RWPE1 (cell line): ENCODE measurements around the gene CLCA4.
"Not testable (repeated sequence)": the region's sequence is repeated elsewhere in the genome, so short reads cannot be mapped to it uniquely, and the experiment has no call there.

Source experiments
- CTCF ChIA-PET: fragments of 350-600 bp; sonication (Branson Sonifier 250); formaldehyde crosslinking; extraction: SDS; loops from one replicate; lab custom pipeline; 2021; lab: Yijun Ruan, JAX
- POLR2A ChIA-PET: fragments of 400-600 bp; formaldehyde crosslinking; extraction: SDS; loops from one replicate; lab custom pipeline; 2020; ENCODE audit warnings: antibody characterized with exemption; ENCODE audit not compliant: low non-redundant PET; lab: Yijun Ruan, JAX
- DNase-seq: peaks from one replicate; pipeline ENCODE4 v3.0.0; 2012; ENCODE audit warnings: low spot score
- H3K27ac ChIP-seq: fragments of 450-650 bp; 2 replicates; pipeline ENCODE4 v1.5.1; 2017
- CTCF ChIP-seq: fragments of 450-650 bp; conservative IDR thresholded peaks from 2 replicates; pipeline ENCODE4 v1.5.1; 2017; ENCODE audit warnings: low read depth, mild to moderate bottlenecking

The CLCA4 gene

GRCh38 chr1:86583593-86583992, 36.7 kb downstream of the CLCA4 start:
- no peak for TF ChIP-seq CTCF
- H3K27ac ChIP-seq = no peak overlapping the region
- CTCF ChIA-PET = interaction anchor here (0.8 kb wide), 1 partner anchor 75 kb away, joined by 3 read pairs; no protein-coding TSS in a partner anchor
- DNase-seq = no peak
- POLR2A ChIA-PET = no interaction called here

GRCh38 chr1:86594284-86594770, 47.4 kb downstream of the CLCA4 start:
- POLR2A ChIA-PET = no interaction called here
- CTCF ChIA-PET = no interaction called here
- no peak for DNase-seq
- no peak for TF ChIP-seq CTCF
- no peak overlapping the region for H3K27ac ChIP-seq

GRCh38 chr1:86596224-86596623, 49.3 kb downstream of the CLCA4 start:
- H3K27ac ChIP-seq = no peak overlapping the region
- ChIA-PET POLR2A (no interaction called here), CTCF (no interaction called here)
- DNase-seq = no peak
- no peak for TF ChIP-seq CTCF

GRCh38 chr1:86596741-86597290, 49.9 kb downstream of the CLCA4 start:
- TF ChIP-seq CTCF = no peak
- ChIA-PET CTCF (no interaction called here), POLR2A (no interaction called here)
- H3K27ac ChIP-seq = no peak overlapping the region
- no peak for DNase-seq

GRCh38 chr1:86606080-86606479, 59.2 kb downstream of the CLCA4 start:
- H3K27ac ChIP-seq, POLR2A ChIA-PET, DNase-seq: not testable (repeated sequence)
- CTCF ChIA-PET = interaction anchor here (0.6 to 0.7 kb wide), 2 partner anchors 36 to 232 kb away, joined by 3 to 4 read pairs; no protein-coding TSS in a partner anchor

- ChIA-PET CTCF (no interaction called here), POLR2A (no interaction called here)
- no peak overlapping the region for H3K27ac ChIP-seq
- no peak for TF ChIP-seq CTCF
- no peak for DNase-seq
Measured at GRCh38 chr1:86616433-86616832, 69.6 kb downstream of the CLCA4 start.

- TF ChIP-seq CTCF = no peak
- ChIA-PET CTCF (no interaction called here), POLR2A (no interaction called here)
- H3K27ac ChIP-seq = no peak overlapping the region
- no peak for DNase-seq
Measured at GRCh38 chr1:86616871-86617270, 70.0 kb downstream of the CLCA4 start.
